ENCODE data around the gene WDSUB1. TPM values are rescaled to one million over a fixed set of nuclear protein-coding genes. Genes with fewer than 3 reads are reported as not detected.

Gene WDSUB1, protein sequence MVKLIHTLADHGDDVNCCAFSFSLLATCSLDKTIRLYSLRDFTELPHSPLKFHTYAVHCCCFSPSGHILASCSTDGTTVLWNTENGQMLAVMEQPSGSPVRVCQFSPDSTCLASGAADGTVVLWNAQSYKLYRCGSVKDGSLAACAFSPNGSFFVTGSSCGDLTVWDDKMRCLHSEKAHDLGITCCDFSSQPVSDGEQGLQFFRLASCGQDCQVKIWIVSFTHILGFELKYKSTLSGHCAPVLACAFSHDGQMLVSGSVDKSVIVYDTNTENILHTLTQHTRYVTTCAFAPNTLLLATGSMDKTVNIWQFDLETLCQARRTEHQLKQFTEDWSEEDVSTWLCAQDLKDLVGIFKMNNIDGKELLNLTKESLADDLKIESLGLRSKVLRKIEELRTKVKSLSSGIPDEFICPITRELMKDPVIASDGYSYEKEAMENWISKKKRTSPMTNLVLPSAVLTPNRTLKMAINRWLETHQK
- 3.8 and 4.6 TPM in 2 replicates for total RNA-seq

DNA sequence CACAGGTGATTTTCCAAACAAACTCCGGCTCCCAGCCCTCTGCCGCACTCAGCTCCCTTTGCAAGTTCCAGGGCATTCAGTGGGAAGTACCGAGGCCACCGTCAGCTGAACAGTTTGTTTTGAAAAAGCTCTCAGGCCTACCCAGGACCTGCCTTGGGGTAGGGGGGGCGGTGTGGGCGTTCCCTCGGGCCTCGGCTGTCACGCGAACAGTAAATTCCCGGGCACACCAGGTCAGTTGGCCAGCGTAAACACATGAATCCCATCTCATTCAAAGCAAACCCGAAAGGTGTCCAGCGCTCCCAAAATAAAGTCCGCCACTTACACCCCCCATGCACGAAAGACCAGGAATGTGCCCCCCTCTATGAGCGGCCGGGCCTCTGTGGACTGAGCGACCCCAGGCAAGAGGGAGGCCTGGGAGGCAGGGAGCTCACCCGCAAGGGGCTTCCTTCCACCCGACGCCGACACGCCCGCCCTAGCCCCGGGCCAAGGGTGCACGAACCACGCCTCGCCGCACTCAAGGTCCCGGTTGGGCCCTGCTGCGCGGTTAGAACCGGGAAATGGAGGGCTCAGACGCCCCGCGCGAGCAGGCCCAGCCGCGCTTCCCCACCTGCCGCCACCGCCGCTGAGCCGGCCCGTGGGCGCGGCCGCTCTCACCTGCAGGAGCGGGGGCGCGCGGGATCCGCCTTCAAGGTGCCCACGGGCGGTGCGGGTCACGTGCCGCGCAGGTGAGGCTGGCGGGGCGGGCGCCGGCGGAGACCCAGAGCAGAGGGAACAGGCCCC, at the start of gene WDSUB1:
WDSUB1 (minus strand) TSS at position 775 of the 780 bp plus-strand sequence. CDS start 3,634 bp downstream, outside the sequence.

Small RNAs within 50 kb of the gene (small RNA-seq; reads per million reads assigned to genes)
- gene MIR6888: not detected

Measured in vein endothelial cell (primary cell).